ENCODE measurements around the gene SYNC. TPM values are rescaled to one million over a fixed set of nuclear protein-coding genes. Genes with fewer than 3 reads are reported as not detected.

The SYNC gene
- total RNA-seq, 1 donor from 2014 or later, result 0.12 TPM

- peaks cover 22% of the 10 kb centered on the region for H3K4me1 Mint-ChIP-seq
- no peak for DNase-seq (ENCODE audit: low read depth, low spot score)
- H3K27ac Mint-ChIP-seq (ENCODE audit: unreplicated experiment), result no peak overlapping the region
- H3K4me3 Mint-ChIP-seq, result no peak overlapping the region
- H3K9me3 Mint-ChIP-seq, result no peaks in the 10 kb centered on the region
- no peak for TF ChIP-seq CTCF (conservative IDR thresholded peaks at IDR 0.05)
- H3K27me3 Mint-ChIP-seq (ENCODE audit: low read depth), result no peaks in the 10 kb centered on the region
- H3K36me3 Mint-ChIP-seq (ENCODE audit: low read depth), result no peaks in the 10 kb centered on the region
Measured at GRCh38 chr1:32719681-32720275, 17.2 kb upstream of the SYNC start.

DNA sequence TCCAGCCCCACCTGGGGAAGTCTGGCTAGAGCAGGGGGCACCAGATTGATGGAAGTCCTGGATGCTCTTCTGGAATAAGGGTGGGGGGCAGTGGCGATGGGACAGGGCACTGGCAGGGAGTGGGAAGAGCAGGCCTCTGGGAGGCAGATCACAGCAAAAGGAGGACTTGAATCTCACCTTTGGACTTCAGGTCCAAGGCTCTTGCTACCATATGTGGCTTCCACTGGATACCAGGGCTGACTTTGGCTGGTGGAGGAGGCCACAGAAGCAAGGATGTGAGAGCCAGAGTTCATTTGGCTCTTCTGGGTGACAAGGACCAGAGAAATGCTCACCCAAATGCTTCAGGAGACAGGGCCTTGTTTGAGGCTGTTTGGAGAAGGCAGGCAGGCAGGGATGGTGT, 16.0 kb upstream of the SYNC start:
- Mint-ChIP-seq H3K9me3 (no peaks in the 10 kb centered on the region), H3K4me1 (peaks cover 17% of the 10 kb centered on the region), H3K36me3 (ENCODE audit: low read depth) (no peaks in the 10 kb centered on the region), H3K27me3 (ENCODE audit: low read depth) (no peaks in the 10 kb centered on the region), H3K4me3 (no peak overlapping the region), H3K27ac (ENCODE audit: unreplicated experiment) (no peak overlapping the region)
- no peak for DNase-seq (ENCODE audit: low read depth, low spot score)
- TF ChIP-seq CTCF (conservative IDR thresholded peaks at IDR 0.05), result no peak

DNA sequence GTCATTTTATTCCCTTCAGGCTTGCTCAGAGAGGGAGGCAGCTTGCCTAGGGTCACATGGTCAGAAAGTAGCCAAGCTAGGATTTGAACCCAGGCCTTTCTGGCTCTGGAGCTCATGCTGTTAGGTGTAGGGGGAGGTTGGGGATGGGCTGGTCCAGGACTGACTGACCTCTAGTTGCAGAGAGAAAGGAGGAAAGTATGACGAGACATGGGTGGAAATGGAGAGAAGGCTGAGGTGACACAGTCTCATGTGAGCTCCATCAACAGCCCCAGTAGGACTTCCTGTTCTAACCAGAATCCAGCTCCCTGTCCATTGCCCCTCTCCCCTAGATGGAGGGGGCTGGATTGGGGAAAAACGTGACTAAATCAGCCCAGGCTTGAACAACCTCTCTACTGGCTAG, 15.5 kb upstream of the SYNC start:
- no peaks in the 10 kb centered on the region for H3K9me3 Mint-ChIP-seq
- H3K27ac Mint-ChIP-seq (ENCODE audit: unreplicated experiment), result no peak overlapping the region
- H3K27me3 Mint-ChIP-seq (ENCODE audit: low read depth), result no peaks in the 10 kb centered on the region

DNA sequence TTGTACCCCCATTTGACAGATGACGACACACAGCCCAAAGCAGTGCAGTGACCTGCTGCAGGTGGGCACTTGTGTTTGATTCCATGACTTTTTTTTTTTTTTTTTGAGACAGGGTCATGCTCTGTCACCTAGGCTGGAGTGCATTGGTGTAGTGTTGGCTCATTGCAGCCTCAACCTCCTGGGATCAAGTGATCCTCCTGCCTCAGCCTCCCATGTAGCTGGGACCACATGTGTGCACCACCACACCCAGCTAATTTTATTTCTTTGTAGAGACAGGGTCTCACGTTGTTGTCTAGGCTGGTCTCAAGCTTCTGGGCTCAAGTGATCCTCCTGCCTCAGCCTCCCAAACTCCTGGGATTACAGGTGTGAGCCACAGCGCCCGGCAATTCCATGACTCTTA, 14.9 kb upstream of the SYNC start:
- no peak for TF ChIP-seq CTCF (conservative IDR thresholded peaks at IDR 0.05)
- no peaks in the 10 kb centered on the region for H3K36me3 Mint-ChIP-seq (ENCODE audit: low read depth)
- H3K27ac Mint-ChIP-seq (ENCODE audit: unreplicated experiment), result no peak overlapping the region
- H3K4me1 Mint-ChIP-seq, result peaks cover 21% of the 10 kb centered on the region
- H3K27me3 Mint-ChIP-seq (ENCODE audit: low read depth), result no peaks in the 10 kb centered on the region
- no peak overlapping the region for H3K4me3 Mint-ChIP-seq
- DNase-seq (ENCODE audit: low read depth, low spot score), result no peak
- no peaks in the 10 kb centered on the region for H3K9me3 Mint-ChIP-seq

More for the DNA sequence above, 15.5 kb upstream of the SYNC start:
- H3K4me1 Mint-ChIP-seq, result peaks cover 20% of the 10 kb centered on the region
- DNase-seq (ENCODE audit: low read depth, low spot score), result no peak
- H3K4me3 Mint-ChIP-seq, result no peak overlapping the region
- no peaks in the 10 kb centered on the region for H3K36me3 Mint-ChIP-seq (ENCODE audit: low read depth)
- TF ChIP-seq CTCF (conservative IDR thresholded peaks at IDR 0.05), result no peak

- Mint-ChIP-seq H3K9me3 (no peaks in the 10 kb centered on the region), H3K27me3 (ENCODE audit: low read depth) (no peaks in the 10 kb centered on the region), H3K36me3 (ENCODE audit: low read depth) (no peaks in the 10 kb centered on the region), H3K4me3 (no peak overlapping the region), H3K4me1 (peaks cover 16% of the 10 kb centered on the region), H3K27ac (ENCODE audit: unreplicated experiment) (peak overlapping the region; percentile 52)
- TF ChIP-seq CTCF (conservative IDR thresholded peaks at IDR 0.05), result no peak
- peak; percentile 43 for DNase-seq (ENCODE audit: low read depth, low spot score)
Measured at GRCh38 chr1:32716312-32717148, 14.0 kb upstream of the SYNC start.

Measured in neural crest cell (in vitro differentiated cells).